Right renal cortex interstitium (tissue), 3 donors: ENCODE results near the gene ACAP3. TPM values are rescaled to one million over a fixed set of nuclear protein-coding genes. Genes with fewer than 3 reads are reported as not detected.
"Not testable (repeated sequence)": the region's sequence is repeated elsewhere in the genome, so short reads cannot be mapped to it uniquely, and the experiment has no call there.

Experiments used
- DNase-seq, 3 donors: peaks; one replicate each; pipeline ENCODE4 v3.0.0-alpha.2; 2013; ENCODE audit warnings: low read depth in 3 of 3, low spot score in 2 of 3
- polyA plus RNA-seq, 3 donors: library from polyadenylated mRNA; unstranded; fragments of 120-200 nt; gene quantifications; one replicate each; pipeline ENCODE4 v1.2.1, GENCODE V29; 2013; ENCODE audit not compliant: insufficient read length in 3 of 3

The ACAP3 gene
- polyA plus RNA-seq, 3 donors: 15.1 to 18.0 (median 16.1) TPM

GRCh38 chr1:1248009-1248913 lies 59.5 kb downstream of the ACAP3 start:
- not testable (repeated sequence) for DNase-seq

GRCh38 chr1:1247341-1247913 lies 60.3 kb downstream of the ACAP3 start:
- no peak for DNase-seq

- DNase-seq: no peak
Measured at GRCh38 chr1:1246577-1247340, 61.0 kb downstream of the ACAP3 start, which contains the start of gene C1QTNF12. TSS of gene C1QTNF12 (minus strand) at chr1:1246722. CDS start at chr1:1246690, 32 bp downstream.

GRCh38 chr1:1245817-1246576 lies 61.7 kb downstream of the ACAP3 start:
- DNase-seq: no peak

- no peak for DNase-seq
Measured at GRCh38 chr1:1245178-1245816, 62.4 kb downstream of the ACAP3 start.

- DNase-seq: no peak
Measured at GRCh38 chr1:1244192-1244811, 63.4 kb downstream of the ACAP3 start.

GRCh38 chr1:1243807-1244191 lies 63.9 kb downstream of the ACAP3 start:
- DNase-seq: no peak

GRCh38 chr1:1243266-1243660 lies 64.5 kb downstream of the ACAP3 start:
- DNase-seq: no peak

GRCh38 chr1:1242461-1243265 lies 65.1 kb downstream of the ACAP3 start:
- DNase-seq: no peak

Other genes starting within 250 kb of the ACAP3 start
- gene RNF223, start 233.6 kb downstream of the ACAP3 start, polyA plus RNA-seq: under 1 TPM in 2 of 3 donors, not detected in 1; 0.29 to 0.40 TPM
- 1 to 10 TPM; 5.3 to 7.0 (median 6.3) TPM for gene C1orf159, start 191.8 kb downstream of the ACAP3 start, polyA plus RNA-seq
- under 1 TPM; 0.29 to 0.71 (median 0.58) TPM for gene TTLL10, start 134.1 kb downstream of the ACAP3 start, polyA plus RNA-seq
- gene TNFRSF18, start 101.3 kb downstream of the ACAP3 start, polyA plus RNA-seq: under 1 TPM in 2 of 3 donors, not detected in 1; 0.33 to 0.68 TPM
- 1 to 10 TPM in 1 of 3 donors, under 1 TPM in 2; 0.74 to 1.9 (median 0.93) TPM for gene TNFRSF4, start 93.8 kb downstream of the ACAP3 start, polyA plus RNA-seq
- gene SDF4, start 75.9 kb downstream of the ACAP3 start, polyA plus RNA-seq: 100 to 1,000 TPM; 109 to 126 (median 123) TPM
- gene B3GALT6, start 75.7 kb downstream of the ACAP3 start, polyA plus RNA-seq: 10 to 100 TPM; 15.2 to 18.8 (median 18.4) TPM
- 1 to 10 TPM; 7.0 to 8.6 (median 7.4) TPM for gene C1QTNF12, start 61.2 kb downstream of the ACAP3 start, polyA plus RNA-seq
- gene UBE2J2, start 34.1 kb downstream of the ACAP3 start, polyA plus RNA-seq: 10 to 100 TPM; 40.5 to 42.7 (median 42.1) TPM
- gene SCNN1D, start 27.5 kb downstream of the ACAP3 start, polyA plus RNA-seq: 1 to 10 TPM; 2.1 to 2.6 (median 2.4) TPM
- gene PUSL1, start 667 bp upstream of the ACAP3 start, polyA plus RNA-seq: 1 to 10 TPM; 5.4 to 6.3 (median 5.8) TPM
- gene INTS11, start 16.7 kb upstream of the ACAP3 start, polyA plus RNA-seq: 10 to 100 TPM; 85.7 to 89.1 (median 87.4) TPM
- gene CPTP, start 16.9 kb upstream of the ACAP3 start, polyA plus RNA-seq: 10 to 100 TPM in 2 of 3 donors, 1 to 10 TPM in 1; 9.1 to 12.9 (median 10.1) TPM
- gene TAS1R3, start 23.4 kb upstream of the ACAP3 start, polyA plus RNA-seq: under 1 TPM; 0.21 to 0.29 (median 0.24) TPM
- 10 to 100 TPM; 21.5 to 27.5 (median 24.5) TPM for gene DVL1, start 41.5 kb upstream of the ACAP3 start, polyA plus RNA-seq
- 100 to 1,000 TPM; 145 to 157 (median 156) TPM for gene MXRA8, start 50.6 kb upstream of the ACAP3 start, polyA plus RNA-seq
- 10 to 100 TPM; 51.9 to 65.7 (median 55.1) TPM for gene AURKAIP1, start 67.3 kb upstream of the ACAP3 start, polyA plus RNA-seq
- 100 to 1,000 TPM; 183 to 230 (median 206) TPM for gene CCNL2, start 91.4 kb upstream of the ACAP3 start, polyA plus RNA-seq
- gene MRPL20, start 99.4 kb upstream of the ACAP3 start, polyA plus RNA-seq: 100 to 1,000 TPM; 107 to 136 (median 117) TPM
- 10 to 100 TPM in 1 of 3 donors, 1 to 10 TPM in 2; 5.0 to 19.7 (median 7.1) TPM for gene ANKRD65, start 113.3 kb upstream of the ACAP3 start, polyA plus RNA-seq
- gene VWA1, start 127.8 kb upstream of the ACAP3 start, polyA plus RNA-seq: 10 to 100 TPM; 39.8 to 52.7 (median 48.0) TPM
- gene ATAD3C, start 141.8 kb upstream of the ACAP3 start, polyA plus RNA-seq: 1 to 10 TPM; 1.4 to 3.1 (median 2.0) TPM
- gene ATAD3B, start 163.8 kb upstream of the ACAP3 start, polyA plus RNA-seq: 1 to 10 TPM; 8.1 to 9.8 (median 8.8) TPM
- 10 to 100 TPM; 16.6 to 19.4 (median 18.1) TPM for gene ATAD3A, start 204.2 kb upstream of the ACAP3 start, polyA plus RNA-seq
- gene TMEM240, start 232.7 kb upstream of the ACAP3 start, polyA plus RNA-seq: 1 to 10 TPM; 3.2 to 3.6 (median 3.5) TPM